Prostate gland (tissue), 2 donors: ENCODE measurements around the gene COPS6.

Source experiments
- POLR2A ChIP-seq: fragments of 450-650 bp; IDR thresholded peaks from one replicate; pipeline ENCODE4 v1.6.1; 2016; ENCODE audit warnings: antibody characterized with exemption, mild to moderate bottlenecking
- POLR2AphosphoS5 ChIP-seq: sonication (generic); formaldehyde crosslinking; IDR thresholded peaks from one replicate; pipeline ENCODE4 v1.6.1; 2017; ENCODE audit warnings: antibody characterized with exemption
- TF ChIP-seq, protein P1 (sequence below), 4 experiments: fragments of 200-600 bp in 2 of 4; fragments of 450-650 bp in 2 of 4; sonication (generic) in 2 of 4; IDR thresholded peaks; 1 replicate in 3 of 4; 2 replicates in 1 of 4; pipeline ENCODE4 v1.5.1; 2016 to 2019; ENCODE audit warnings: antibody characterized with exemption in 4 of 4, mild to moderate bottlenecking in 2 of 4, moderate library complexity in 2 of 4

DNA sequence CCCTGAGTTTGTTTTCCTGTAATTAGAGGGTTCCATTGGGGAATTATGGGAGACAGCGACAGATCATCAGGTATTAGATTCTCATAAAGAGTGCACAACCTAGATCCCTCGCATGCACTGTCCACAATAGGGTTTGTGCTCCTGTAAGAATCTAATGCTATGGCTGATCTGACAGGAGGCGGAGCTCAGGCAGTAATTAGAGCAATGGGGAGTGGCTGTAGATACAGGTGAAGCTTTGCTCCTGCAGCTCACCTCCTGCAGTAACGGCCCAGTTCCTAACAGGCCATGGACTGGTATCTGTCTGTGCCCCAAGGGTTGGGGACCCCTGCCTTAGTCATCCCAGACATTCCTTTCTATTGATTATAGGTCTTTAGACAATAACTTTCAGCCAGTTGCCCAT lies 40.1 kb upstream of the COPS6 start:
- TF ChIP-seq, protein P1, sequence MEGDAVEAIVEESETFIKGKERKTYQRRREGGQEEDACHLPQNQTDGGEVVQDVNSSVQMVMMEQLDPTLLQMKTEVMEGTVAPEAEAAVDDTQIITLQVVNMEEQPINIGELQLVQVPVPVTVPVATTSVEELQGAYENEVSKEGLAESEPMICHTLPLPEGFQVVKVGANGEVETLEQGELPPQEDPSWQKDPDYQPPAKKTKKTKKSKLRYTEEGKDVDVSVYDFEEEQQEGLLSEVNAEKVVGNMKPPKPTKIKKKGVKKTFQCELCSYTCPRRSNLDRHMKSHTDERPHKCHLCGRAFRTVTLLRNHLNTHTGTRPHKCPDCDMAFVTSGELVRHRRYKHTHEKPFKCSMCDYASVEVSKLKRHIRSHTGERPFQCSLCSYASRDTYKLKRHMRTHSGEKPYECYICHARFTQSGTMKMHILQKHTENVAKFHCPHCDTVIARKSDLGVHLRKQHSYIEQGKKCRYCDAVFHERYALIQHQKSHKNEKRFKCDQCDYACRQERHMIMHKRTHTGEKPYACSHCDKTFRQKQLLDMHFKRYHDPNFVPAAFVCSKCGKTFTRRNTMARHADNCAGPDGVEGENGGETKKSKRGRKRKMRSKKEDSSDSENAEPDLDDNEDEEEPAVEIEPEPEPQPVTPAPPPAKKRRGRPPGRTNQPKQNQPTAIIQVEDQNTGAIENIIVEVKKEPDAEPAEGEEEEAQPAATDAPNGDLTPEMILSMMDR (IDR thresholded peaks at IDR 0.05), result no peak
- TF ChIP-seq POLR2A (no peak), POLR2AphosphoS5 (no peak)
